Head of caudate nucleus (tissue), 42 donors: ENCODE results near the gene SPATA13.
"Not testable (repeated sequence)": the region's sequence is repeated elsewhere in the genome, so short reads cannot be mapped to it uniquely, and the experiment has no call there.

Experiments used
- DNase-seq, 42 donors: peaks; one replicate each; pipeline versions ENCODE4 v3.0.0 to v3.0.0-alpha.2; 2020 to 2021; ENCODE audit warnings: mixed read lengths in 7 of 42
- intact Hi-C: fragments of 100-400 bp; cut with DNase I; formaldehyde crosslinking; loops from one replicate; pipeline ENCODE4 v1.15.0; 2022

The SPATA13 gene

GRCh38 chr13:24213932-24214331 is 53.4 kb downstream of the SPATA13 start:
- intact Hi-C loops: loop anchor here (10.0 kb wide), 1 partner anchor 49 kb away; the partner anchor contains the start of gene SPATA13
- DNase-seq: no peak

DNA sequence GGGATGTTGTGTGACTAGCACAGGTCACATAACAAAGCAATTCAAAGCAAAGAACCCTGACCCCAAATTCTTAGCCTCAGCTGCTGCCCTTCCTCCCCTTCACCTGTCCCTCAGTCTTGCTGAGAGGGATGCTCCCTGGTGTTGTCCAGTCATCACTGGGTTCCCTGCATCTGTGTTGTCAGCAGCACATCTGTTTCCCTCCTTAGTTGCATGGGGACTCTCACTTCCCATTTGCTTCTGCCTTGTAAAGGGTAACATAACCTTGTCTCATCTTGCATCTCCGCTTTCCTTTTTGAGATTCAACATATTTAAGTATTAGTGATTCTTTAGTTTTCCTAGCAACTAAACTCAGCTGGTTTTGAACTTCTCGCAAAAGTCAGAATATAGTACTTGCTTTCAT is 54.0 kb downstream of the SPATA13 start:
- intact Hi-C loops: loop anchor here (10.0 kb wide), 1 partner anchor 50 kb away; the partner anchor contains the start of gene SPATA13
- DNase-seq: no peak

DNA sequence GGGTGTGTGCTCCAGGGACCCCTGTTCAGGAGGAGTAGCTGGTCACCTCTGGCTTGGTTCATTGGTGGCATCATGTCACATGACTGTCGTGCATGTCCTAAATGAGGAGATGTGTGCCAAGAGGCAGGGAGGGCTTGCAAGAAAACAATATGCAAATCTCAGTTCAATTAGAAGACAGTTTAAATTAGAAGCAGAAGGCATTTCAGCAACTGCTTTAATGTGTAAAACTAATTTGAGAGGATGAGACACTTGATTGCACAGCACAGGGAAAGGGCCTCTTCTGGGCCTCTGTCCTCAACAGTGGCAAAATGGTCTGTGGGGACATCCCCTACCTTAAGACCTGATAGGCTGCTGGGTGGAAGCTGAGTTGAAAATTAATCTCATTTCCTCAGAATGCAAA is 54.6 kb downstream of the SPATA13 start:
- intact Hi-C loops: loop anchor here (5.0 to 10.0 kb wide), 2 partner anchors 50 to 158 kb away; partner anchors contain the start of gene SPATA13
- DNase-seq: no peak

GRCh38 chr13:24215732-24216131 is 55.2 kb downstream of the SPATA13 start:
- intact Hi-C loops: loop anchor here (5.0 to 10.0 kb wide), 2 partner anchors 51 to 158 kb away; partner anchors contain the start of gene SPATA13
- peak in 21 of 42 donors; percentile 6 to 81 (median 55) for DNase-seq

DNA sequence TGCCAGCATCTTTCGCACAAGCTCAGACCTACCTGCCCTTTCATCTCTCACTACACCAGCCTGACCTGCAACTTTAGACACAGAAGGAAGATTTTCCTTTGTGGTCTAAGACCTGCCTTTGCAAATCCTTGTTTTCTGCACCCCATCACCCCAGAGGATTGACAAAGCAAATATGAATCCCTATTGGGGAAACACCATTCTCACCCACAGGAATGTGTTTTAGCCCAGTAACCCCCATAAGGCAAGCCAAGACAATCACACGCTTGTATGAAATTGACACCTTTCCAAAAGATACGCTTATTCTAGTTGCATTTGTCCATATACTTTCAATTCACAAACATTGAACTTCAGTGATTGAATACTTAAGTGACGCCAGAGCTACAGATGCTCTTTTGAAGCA is 55.7 kb downstream of the SPATA13 start:
- intact Hi-C loops: loop anchor here (5.0 to 10.0 kb wide), 2 partner anchors 51 to 159 kb away; partner anchors contain the start of gene SPATA13
- DNase-seq: no peak

- intact Hi-C loops: loop anchor here (5.0 to 10.0 kb wide), 2 partner anchors 52 to 159 kb away; partner anchors contain the start of gene SPATA13
- not testable (repeated sequence) for DNase-seq
These were observed 56.3 kb downstream of the SPATA13 start for GRCh38 chr13:24216779-24217178.

DNA sequence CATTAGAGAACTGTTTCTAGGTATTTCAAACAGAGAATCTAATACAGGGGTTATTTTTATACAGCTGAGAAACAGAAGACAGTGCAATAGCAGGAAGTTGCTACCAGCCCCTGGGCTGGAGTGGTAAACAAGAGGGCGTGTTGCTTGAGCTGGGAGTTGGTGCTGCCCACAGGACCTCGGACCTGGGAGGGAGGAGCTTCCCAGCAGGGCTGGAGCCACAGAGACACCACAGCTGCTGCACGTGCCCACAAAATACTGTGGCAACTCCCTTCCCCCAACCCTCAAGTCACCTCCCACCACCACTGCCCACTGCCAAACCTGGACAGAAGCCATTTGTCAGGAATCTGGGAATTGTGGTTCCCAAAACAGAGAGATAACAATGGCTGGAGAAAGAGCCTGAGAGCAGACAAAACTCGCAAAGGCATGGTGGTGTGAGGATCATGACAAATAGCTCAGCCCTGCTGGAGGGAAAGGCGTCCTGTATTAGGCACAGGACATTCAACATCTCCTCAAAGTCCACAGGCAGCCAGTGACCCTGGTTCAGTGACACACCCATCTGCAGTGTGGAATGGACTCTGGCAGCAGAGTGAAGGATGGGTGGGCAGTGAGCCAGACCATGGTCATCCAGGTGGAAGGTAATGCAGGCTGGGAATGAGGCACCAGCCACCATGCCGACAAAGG is 57.2 kb downstream of the SPATA13 start:
- intact Hi-C loops: loop anchor here (5.0 to 10.0 kb wide), 2 partner anchors 53 to 160 kb away; partner anchors contain the start of gene SPATA13
- peak in 11 of 42 donors; percentile 19 to 70 (median 48) for DNase-seq

DNA sequence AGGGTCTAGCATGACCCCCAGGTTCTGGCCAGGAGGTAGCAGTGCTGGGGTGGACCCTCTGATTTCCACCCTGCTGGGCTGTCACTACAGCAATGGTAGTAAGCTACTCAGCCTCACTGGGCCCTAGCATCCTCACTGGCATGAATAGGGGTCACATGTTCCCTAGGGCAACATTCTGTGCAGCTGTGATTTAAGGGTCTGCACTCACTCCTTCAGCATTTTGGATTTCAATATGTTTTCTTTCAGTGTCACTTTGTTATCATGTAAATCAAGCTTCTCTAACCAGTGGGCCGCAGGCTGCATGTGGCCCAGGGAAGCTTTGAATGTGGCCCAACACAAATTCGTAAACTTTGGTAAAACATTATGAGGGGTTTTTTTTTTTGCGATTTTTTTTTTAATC is 57.8 kb downstream of the SPATA13 start:
- peak in 2 of 42 donors; percentile 56 to 69 for DNase-seq
- intact Hi-C loops: loop anchor here (5.0 to 10.0 kb wide), 2 partner anchors 54 to 161 kb away; partner anchors contain the start of gene SPATA13

GRCh38 chr13:24218977-24219376 is 58.5 kb downstream of the SPATA13 start:
- intact Hi-C loops: loop anchor here (5.0 to 10.0 kb wide), 2 partner anchors 54 to 162 kb away; partner anchors contain the start of gene SPATA13
- DNase-seq: no peak

DNA sequence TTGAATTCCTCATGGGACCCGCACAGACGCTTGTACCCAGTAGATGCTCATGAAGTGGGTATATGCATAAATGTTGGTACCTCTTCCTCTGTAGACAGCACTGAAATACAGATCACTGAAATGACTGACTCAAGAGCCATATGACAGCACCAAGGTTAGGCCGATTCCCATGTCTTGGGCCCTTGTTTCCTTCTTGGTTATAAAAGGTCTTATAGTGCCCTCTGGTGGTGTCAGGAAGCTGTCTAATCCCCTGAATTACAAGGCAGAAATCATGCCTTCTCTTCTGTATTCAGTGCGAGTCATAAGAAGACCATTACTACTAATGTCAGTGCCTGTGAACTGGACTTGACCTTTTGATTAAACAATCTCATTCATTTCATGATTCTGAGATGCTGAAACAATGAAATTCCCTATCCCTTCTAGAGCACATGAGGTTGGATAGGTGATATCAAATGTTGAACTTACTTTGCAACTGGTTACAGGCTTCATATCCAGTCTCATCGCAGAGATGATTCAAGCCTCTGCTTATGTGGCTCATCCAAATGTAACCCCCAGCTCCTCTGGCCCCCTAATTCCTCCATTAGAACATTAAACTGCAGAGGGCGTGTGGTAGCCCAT is 59.7 kb downstream of the SPATA13 start:
- DNase-seq: peak in 22 of 42 donors; percentile 47 to 90 (median 76)
- intact Hi-C loops: loop anchor here (10.0 kb wide), 2 partner anchors 205 to 295 kb away; no protein-coding TSS in a partner anchor

DNA sequence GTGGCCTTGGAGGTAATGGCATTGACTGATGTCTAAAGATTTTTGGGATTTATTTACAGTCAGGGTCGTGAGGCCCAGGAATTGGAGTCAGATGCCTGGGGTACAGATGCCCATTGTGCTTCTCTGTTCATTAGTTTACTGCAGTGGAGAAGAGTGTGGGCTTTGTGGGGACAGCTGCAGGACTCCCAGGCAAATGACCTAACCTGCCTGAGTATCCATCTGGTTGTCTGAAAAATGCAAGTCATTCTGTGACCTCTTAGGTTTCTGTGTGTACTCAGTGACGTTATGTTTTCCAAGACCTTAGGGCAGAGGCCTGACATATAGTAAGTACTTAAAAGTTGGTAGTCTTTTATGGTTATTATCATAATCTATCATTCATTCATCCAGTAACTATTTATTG is 60.5 kb downstream of the SPATA13 start:
- no peak for DNase-seq
- intact Hi-C loops: loop anchor here (10.0 kb wide), 2 partner anchors 206 to 296 kb away; no protein-coding TSS in a partner anchor

DNA sequence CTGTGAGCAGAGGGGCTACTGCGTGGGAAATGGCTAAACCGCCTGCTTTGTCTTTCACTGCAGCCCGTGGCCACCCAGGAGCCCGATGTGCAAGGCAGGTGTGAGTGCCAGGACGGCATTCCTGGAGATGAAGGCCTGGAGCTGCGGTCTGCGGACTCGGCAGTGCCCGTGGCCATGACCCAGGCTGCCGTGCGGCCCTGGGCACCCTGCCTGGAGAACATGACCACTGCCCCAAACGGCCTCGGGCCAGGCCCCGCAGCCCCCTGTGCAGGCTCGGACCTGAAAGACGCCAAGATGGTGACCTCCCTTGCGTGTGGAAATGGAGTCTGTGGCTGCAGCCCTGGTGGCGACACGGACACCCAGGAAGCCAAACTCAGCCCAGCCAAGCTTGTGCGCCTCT is 62.2 kb downstream of the SPATA13 start:
- DNase-seq: no peak
- intact Hi-C loops: loop anchor here (10.0 kb wide), 2 partner anchors 208 to 298 kb away; no protein-coding TSS in a partner anchor

DNA sequence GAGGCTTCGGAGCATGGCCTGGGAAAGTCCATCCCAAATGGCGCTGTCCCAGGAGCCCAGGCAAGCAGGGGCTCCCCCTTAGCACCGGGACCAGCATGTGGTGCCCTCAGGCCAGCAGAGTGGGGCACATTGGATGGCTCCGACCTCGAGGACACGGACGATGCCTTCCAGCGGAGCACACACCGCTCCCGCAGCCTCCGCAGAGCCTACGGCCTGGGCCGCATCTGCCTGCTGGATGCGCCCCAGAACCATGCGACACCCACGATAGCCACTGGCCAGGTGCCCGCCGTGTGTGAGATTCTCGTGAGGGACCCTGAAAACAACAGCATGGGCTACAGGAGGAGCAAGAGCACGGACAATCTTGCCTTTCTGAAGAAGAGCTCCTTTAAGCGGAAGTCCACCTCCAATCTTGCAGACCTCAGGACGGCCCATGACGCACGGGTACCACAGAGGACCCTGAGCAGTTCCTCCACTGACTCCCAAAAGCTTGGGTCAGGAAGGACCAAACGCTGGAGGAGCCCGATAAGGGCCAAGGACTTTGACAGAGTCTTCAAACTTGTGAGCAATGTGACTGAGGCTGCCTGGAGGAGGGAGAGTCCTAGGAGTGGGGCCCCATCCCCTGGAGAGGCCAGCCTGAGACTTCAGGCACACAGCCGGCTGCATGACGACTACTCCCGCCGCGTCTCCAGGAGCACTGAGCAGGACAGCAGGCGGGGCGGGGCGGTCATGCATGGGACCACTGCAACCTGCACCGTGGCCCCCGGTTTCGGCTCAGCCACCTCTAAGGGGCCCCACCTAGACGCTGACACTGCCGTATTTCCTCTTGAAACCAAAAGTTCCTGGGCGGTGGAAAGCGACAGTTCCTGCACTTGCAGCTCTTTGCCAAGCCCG is 63.1 kb downstream of the SPATA13 start:
- no peak for DNase-seq

DNA sequence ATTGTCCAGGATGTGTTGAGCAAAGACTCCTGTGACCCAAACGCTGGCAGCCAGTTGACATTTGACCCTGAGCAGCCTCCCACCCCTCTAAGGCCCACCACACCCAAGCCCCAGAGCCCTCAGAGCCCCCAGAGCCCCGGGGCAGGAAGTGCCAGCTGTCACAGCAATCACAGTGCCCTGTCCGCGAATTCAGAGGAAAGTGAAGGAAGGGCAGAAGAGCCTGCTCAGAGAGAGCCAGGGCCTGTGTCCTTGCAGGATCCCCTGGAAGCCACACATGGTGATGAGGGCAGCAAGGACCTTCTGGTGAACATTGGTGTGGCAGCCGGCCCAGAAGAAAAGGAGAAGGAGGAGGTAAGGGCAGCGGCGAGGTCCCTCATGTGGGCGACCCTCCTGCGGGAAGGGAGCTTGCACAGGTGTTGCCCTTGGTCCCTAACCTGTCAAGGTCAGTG is 63.7 kb downstream of the SPATA13 start:
- DNase-seq: no peak
- intact Hi-C loops: loop anchor here (10.0 kb wide), 2 partner anchors 209 to 299 kb away; no protein-coding TSS in a partner anchor

More for the DNA sequence above, 63.1 kb downstream of the SPATA13 start:
- intact Hi-C loops: loop anchor here (10.0 kb wide), 2 partner anchors 209 to 299 kb away; no protein-coding TSS in a partner anchor

- peak in 7 of 42 donors; percentile 23 to 66 (median 49) for DNase-seq
- intact Hi-C loops: loop anchor here (10.0 kb wide), 2 partner anchors 210 to 300 kb away; no protein-coding TSS in a partner anchor
These were observed 64.5 kb downstream of the SPATA13 start for GRCh38 chr13:24225062-24225461.

- intact Hi-C loops: loop anchor here (10.0 kb wide), 2 partner anchors 211 to 301 kb away; no protein-coding TSS in a partner anchor
- DNase-seq: peak in 1 of 42 donors; percentile 42
These were observed 65.4 kb downstream of the SPATA13 start for GRCh38 chr13:24225930-24226329.

- intact Hi-C loops: loop anchor here (10.0 kb wide), 2 partner anchors 212 to 302 kb away; no protein-coding TSS in a partner anchor
These were observed 66.2 kb downstream of the SPATA13 start for GRCh38 chr13:24226762-24227161.

DNA sequence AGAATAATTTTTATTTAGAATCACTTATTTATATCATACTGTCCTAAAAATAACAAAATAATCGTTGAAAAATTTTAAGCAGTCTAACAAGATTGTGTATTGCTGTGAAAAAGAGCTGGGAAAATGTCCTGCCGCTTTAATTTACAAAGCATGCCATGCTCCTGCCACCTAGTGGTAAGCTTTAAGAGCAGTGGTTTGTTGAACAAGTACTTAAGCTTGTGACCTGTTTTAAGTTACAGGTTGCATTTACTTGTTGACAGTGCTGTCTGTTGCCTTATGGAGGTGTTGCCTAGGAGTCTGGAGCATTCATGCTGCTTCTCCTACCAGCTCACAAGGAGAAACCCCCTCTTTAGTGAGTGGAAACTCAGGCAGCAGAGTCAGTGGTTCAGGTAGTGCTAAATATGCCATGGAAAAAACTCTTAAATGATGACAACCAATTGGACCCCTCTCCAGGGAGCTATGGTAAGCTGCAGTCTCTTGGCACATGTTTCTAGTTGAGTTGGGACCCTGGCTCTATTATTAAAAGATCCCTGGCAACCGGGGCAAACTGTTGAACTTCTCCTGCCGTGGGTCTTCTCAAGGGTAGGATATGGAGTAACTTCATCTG is 68.4 kb downstream of the SPATA13 start:
- peak in 15 of 42 donors; percentile 32 to 82 (median 66) for DNase-seq
- intact Hi-C loops: loop anchor here (10.0 kb wide), 2 partner anchors 214 to 304 kb away; no protein-coding TSS in a partner anchor

More at GRCh38 chr13:24226762-24227161, 66.2 kb downstream of the SPATA13 start:
- no peak for DNase-seq
